Mesodermal cell (in vitro differentiated cells): ENCODE data around the gene IL1R2.

Experiments
- H3K27ac ChIP-seq: 2 replicates; pipeline ENCODE4 v1.7.0; 2013; ENCODE audit warnings: mild to moderate bottlenecking, low read depth, low read length, moderate library complexity; ENCODE audit not compliant: severe bottlenecking
- H3K36me3 ChIP-seq: 2 replicates; pipeline ENCODE4 v1.7.1; 2013; ENCODE audit warnings: mild to moderate bottlenecking, low read length, moderate library complexity; ENCODE audit not compliant: control insufficient read depth, insufficient read depth
- H3K4me1 ChIP-seq: one replicate; pipeline ENCODE4 v1.7.1; 2013; ENCODE audit warnings: mild to moderate bottlenecking, low read length; ENCODE audit not compliant: insufficient read depth, control insufficient read depth, poor library complexity, severe bottlenecking
- H3K4me3 ChIP-seq: 2 replicates; pipeline ENCODE4 v1.7.0; 2013; ENCODE audit warnings: low read length, control low read depth, mild to moderate bottlenecking; ENCODE audit not compliant: insufficient read depth, poor library complexity, severe bottlenecking; ENCODE audit errors: extremely low read depth
- H3K9me3 ChIP-seq: 2 replicates; pipeline ENCODE4 v1.7.1; 2013; ENCODE audit warnings: mild to moderate bottlenecking, low read length, moderate library complexity; ENCODE audit not compliant: control insufficient read depth
- WGBS, 2 experiments: methylation state at CpG; one replicate each; pipeline ENCODE4 v1.1.5; 2013; ENCODE audit warnings: missing lambda C conversion rate in 2 of 2; ENCODE audit not compliant: insufficient coverage in 2 of 2; 5-methylcytosine and 5-hydroxymethylcytosine counted together

IL1R2 gene

DNA sequence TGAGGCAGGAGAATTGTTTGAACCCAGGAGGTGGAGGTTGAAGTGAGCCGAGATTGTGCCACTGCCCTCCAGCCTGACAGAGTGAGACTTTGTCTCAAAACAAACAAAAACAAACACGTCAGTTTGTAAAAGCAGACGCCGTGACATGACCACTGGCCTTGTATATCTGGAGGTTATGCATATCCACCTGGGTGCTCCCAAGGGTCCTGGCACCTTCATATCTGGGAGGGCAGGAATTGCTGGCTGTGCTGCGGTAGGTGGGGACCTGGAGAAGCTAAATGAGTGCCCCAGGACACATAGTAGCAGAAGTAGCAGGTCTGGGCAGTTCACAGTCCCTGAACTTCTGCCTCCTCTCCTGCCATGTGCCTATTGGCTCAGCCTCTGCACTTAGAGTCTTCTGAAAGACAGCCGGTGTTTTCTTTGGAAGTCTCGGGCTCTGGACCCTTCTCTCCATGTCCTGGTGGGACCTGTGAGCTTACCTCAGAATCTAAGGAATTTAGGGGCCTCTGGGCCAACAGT lies 30.9 kb upstream of the IL1R2 start:
- H3K27ac ChIP-seq: no peak overlapping the region
- H3K9me3 ChIP-seq: peaks cover 3% of the 10 kb centered on the region
- 86 to 94% methylated on average over 6 to 7 of the region's 7 CpGs for WGBS, 2 experiments
- H3K4me1 ChIP-seq: no peaks in the 10 kb centered on the region
- H3K36me3 ChIP-seq: no peaks in the 10 kb centered on the region
- H3K4me3 ChIP-seq: no peak overlapping the region

DNA sequence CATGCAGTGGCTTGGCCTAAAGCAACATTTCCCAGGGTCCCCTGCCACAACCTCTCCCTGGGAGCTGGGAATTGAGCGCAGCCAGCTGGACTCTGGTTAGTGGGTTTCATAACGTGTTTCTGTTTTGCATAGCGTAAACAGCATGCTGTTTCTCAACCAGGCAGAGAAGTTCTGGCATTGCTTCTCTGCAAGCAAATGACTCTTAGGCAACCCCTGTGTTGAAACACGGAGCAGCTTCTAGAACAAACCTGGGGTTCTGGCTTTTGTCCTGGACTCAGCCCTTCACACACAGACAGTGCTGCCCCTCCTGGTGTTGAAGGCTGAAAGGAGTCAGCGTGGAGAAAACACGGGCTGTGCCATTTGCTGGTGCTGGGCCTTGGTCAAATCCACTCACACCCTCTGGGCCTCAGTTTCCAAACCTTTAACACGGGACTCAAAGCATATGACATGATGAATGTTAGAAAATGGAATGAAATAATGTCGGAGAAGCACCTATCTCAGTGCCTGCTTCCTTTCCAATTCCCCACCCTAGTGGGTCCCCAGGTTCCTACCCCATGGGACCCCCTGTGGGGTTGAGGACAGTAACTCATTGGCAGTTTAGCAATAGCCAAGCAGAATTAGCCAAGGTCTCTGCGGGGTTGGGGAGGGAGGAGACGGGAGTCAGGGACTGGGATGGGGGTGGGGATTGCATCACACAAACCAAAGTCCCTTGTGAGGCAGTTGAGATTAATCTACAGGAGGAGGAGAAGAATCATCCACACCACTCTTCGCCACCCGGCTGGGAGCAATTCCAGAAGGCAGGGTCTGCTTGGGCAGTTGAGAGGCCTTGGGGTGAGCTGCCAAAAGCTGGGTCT lies 30.2 kb upstream of the IL1R2 start:
- Histone ChIP-seq H3K9me3 (peaks cover 3% of the 10 kb centered on the region), H3K4me1 (no peaks in the 10 kb centered on the region), H3K36me3 (no peaks in the 10 kb centered on the region), H3K4me3 (no peak overlapping the region), H3K27ac (no peak overlapping the region)
- 89 to 92% methylated on average over 6 to 8 of the region's 12 CpGs for WGBS, 2 experiments

DNA sequence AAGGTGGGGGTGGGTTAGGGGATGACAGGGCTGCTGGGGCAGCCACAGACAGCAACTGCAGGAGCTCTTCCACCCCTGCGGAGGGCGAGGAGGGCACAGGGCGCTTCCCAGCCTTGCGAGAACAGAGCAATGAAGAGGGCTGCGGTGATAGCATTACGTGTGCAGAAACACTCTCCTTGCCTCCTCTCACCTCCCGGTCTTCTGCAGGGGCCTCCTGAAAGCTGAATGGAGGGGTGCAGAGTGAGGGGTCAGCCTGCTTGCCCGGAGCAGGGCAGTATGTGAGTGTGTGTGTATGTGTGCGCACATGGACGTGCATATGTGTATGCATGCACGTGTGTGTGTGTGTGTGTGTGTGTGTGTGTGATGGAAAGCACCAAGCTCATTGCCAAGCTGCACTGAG lies 29.5 kb upstream of the IL1R2 start:
- Histone ChIP-seq H3K4me1 (no peaks in the 10 kb centered on the region), H3K36me3 (no peaks in the 10 kb centered on the region), H3K9me3 (peaks cover 2% of the 10 kb centered on the region), H3K27ac (no peak overlapping the region), H3K4me3 (no peak overlapping the region)
- 95 to 97% methylated on average over 3 to 6 of the region's 11 CpGs for WGBS, 2 experiments

DNA sequence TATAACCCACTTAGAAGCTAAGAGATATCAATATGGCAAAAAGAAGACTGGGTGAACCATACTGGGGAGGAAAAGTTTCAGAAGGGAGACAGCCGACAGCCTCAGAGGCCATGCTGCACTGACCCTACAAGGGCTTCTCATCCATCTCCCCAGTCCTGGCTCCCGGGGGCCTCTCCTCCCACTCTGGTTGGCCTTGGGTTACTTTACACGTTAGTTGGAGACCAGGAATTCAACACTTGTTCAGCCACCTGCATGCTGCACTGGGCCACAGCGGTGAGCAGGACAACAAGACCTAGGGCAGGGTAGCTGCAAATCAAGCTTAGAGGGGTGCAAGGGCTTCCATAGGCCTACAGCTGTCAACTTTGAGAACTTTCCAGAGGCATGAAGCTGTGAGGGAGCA lies 28.6 kb upstream of the IL1R2 start:
- no peak overlapping the region for H3K4me3 ChIP-seq
- H3K36me3 ChIP-seq: no peaks in the 10 kb centered on the region
- no peaks in the 10 kb centered on the region for H3K9me3 ChIP-seq
- 74 to 87% methylated on average over 2 to 3 of the region's 4 CpGs for WGBS, 2 experiments
- H3K27ac ChIP-seq: no peak overlapping the region
- H3K4me1 ChIP-seq: no peaks in the 10 kb centered on the region

DNA sequence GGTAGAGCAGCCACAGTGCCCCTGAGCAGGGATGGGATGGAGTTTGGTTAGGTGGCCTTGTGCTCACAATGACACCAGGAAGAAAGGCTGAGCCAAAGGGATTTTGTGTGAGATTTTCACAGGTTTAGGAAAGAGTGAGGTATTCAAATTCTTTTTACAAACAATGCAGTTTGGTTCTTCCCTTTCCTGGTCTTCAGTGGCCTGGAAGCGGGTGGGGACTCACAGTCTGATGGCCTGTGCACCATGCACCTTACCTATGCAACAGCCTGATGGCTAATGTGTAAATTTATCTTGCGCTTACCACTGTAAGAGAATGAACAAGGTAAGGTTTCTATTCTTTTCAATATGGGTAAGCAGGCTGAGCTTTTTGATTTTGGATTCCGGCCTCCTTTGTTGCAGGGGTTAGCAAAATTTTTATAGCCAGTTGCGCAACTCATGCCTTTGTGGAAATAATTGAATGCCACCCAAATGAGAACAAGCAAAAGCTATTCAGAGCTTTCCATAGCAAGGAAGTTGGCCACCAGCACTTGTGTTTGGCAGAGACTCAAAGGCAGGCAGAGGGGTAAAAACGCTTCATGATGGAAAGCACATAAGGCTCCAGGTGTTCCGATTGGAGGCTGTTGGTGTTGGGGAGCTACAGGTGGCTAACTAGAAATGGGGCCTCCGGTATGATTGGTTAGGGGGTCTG lies 23.8 kb upstream of the IL1R2 start:
- no peak overlapping the region for H3K4me3 ChIP-seq
- H3K36me3 ChIP-seq: no peaks in the 10 kb centered on the region
- H3K27ac ChIP-seq: no peak overlapping the region
- 90 to 94% methylated on average over 4 of the region's 7 CpGs for WGBS, 2 experiments
- peaks cover 4% of the 10 kb centered on the region for H3K4me1 ChIP-seq
- H3K9me3 ChIP-seq: no peaks in the 10 kb centered on the region

DNA sequence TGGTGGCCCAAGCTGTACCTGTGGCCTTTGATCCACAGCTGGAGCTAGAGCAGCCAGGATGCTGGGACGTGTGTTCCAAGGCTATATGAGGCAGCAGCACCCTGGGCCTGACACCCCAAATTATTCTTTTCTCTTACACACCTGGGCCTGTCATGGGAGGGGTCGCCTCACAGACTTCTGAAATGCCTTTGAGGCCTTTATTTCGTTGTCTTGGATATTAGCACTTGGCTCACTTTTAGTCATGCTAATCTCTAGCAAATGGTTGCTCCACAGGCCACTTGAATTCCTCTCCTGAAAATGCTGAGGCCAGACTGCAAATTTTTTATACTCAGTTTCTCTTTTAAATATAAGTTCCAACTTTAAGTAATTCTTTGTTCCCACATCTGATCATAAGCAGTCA lies 22.0 kb upstream of the IL1R2 start:
- 66 to 72% methylated on average over 2 to 3 of the region's 3 CpGs for WGBS, 2 experiments
- peaks cover 15% of the 10 kb centered on the region for H3K4me1 ChIP-seq

DNA sequence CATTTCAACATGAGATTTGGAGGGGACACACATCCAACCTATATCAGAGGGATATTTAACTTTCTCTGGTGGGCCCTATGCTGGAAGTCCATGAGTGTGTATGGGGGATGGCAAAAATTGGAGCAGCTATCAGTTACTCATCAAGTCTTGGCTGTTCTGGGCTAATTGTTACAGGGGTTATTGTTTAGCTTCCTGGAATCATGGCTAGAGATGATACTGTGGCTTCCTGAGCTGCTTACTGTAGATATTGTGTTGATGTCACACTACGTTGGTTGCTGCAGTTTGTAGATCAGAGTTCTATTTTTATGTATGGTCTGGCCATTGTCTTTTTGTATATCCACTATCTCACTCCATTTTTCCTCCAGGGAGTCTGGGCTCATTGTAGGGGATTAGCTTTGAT lies 20.9 kb upstream of the IL1R2 start:
- Histone ChIP-seq H3K4me3 (no peak overlapping the region), H3K27ac (no peak overlapping the region), H3K9me3 (no peaks in the 10 kb centered on the region), H3K36me3 (no peaks in the 10 kb centered on the region), H3K4me1 (peaks cover 15% of the 10 kb centered on the region)
- no CpG with 5 or more reads among the region's 1 CpG for WGBS, 2 experiments

More for the DNA sequence above, 22.0 kb upstream of the IL1R2 start:
- Histone ChIP-seq H3K9me3 (no peaks in the 10 kb centered on the region), H3K4me3 (no peak overlapping the region), H3K36me3 (no peaks in the 10 kb centered on the region), H3K27ac (no peak overlapping the region)

DNA sequence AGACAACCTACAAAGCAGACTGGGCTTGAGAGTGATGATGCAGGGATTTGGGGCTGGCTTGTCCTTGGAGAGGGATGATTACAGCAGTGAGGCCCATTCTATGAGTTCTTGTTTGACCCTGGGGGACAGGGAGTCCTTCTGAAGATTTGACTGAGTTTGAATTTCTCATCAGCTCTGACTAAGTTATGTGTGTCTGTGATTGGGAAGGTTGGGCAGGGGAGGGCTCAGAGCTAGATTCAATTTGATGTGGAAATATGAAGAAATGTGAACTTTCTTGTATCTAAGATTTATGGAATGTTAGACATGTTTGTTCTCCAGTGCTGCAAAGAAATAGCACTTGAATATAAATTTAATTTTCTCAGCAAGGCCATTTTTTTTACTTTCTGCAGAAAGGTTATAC lies 19.9 kb upstream of the IL1R2 start:
- H3K4me3 ChIP-seq: no peak overlapping the region
- H3K9me3 ChIP-seq: no peaks in the 10 kb centered on the region
- H3K36me3 ChIP-seq: no peaks in the 10 kb centered on the region
- H3K4me1 ChIP-seq: peaks cover 15% of the 10 kb centered on the region
- no peak overlapping the region for H3K27ac ChIP-seq

DNA sequence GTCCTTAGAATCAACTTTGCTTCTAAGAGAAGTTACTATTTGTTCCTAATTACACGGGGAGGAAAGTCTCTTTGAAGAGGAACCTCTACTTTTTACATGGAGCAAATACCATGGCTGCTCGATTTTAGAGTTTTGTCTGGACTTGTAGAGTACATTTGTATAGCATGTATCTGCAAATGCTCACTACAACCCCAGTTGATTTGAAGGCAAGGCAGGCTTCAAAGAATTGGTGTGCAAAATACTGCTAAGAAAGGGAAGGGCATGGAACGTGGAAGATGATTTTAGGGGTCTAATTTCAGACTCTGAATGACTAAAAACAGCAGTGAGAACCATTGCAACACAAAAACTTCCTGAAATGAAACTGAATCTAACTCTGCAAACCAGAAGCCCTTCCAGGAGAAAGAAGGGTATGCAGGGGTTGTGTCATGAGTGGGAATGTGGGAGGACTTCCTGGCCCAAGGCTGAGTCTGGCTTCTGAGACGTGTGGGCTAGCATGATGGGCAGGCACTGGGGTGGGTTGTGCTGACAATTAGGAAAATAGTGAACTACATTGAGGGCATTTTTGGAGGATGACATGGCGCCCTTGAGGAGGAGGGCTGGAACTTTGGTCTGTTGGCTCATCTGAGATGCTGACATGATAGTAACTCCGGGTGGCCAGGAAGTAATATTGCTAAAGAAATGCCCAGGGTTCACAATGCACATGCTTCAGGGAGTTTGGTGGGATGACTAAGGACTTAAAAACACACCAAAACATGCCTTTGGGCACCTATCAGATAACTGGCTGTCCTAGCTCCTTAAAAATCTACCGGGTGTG lies 18.9 kb upstream of the IL1R2 start:
- Histone ChIP-seq H3K9me3 (no peaks in the 10 kb centered on the region), H3K4me3 (no peak overlapping the region), H3K27ac (peak overlapping the region; percentile 6), H3K36me3 (no peaks in the 10 kb centered on the region), H3K4me1 (peaks cover 15% of the 10 kb centered on the region)
- 78 to 91% methylated on average over 3 to 6 of the region's 7 CpGs for WGBS, 2 experiments

DNA sequence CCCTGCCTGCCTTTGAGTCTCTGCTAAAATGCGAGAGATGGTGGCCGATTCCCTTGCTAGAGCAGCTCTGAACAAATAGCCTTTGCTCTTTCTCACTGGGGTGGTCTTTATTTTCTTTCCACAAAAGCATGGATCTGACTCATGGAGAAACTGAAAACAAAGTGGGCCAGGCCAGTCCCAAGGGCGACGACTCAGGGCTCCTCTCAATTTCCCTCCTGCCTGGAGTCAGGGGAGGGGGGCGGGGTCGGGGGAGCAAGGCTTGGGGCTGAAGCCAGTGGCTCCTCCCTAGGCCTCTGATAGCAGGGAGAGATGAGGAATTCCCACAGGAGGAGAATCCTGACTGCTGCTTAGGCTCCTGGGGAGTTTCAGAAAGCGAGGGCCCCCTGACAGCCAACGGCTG lies 17.1 kb upstream of the IL1R2 start:
- no peaks in the 10 kb centered on the region for H3K9me3 ChIP-seq
- peaks cover 15% of the 10 kb centered on the region for H3K4me1 ChIP-seq
- H3K4me3 ChIP-seq: no peak overlapping the region
- H3K27ac ChIP-seq: no peak overlapping the region
- WGBS, 2 experiments: 67 to 70% methylated on average over 6 of the region's 8 CpGs
- no peaks in the 10 kb centered on the region for H3K36me3 ChIP-seq
